ENCODE data around the gene ZSCAN12.
"Not testable (repeated sequence)": the region's sequence is repeated elsewhere in the genome, so short reads cannot be mapped to it uniquely, and the experiment has no call there.

The ZSCAN12 gene

GRCh38 chr6:28399350-28400121 lies at the start of gene ZSCAN12:
TSS of gene ZSCAN12 (minus strand) at chr6:28399747. CDS start at chr6:28398405, 1,342 bp downstream.
- peak; percentile 62 to 79 (median 71) for DNase-seq (ENCODE audit: low read depth in 2 of 3, low spot score in 2 of 3)

GRCh38 chr6:28449056-28449455 lies 49.5 kb upstream of the ZSCAN12 start:
- DNase-seq (ENCODE audit: low read depth in 2 of 3, low spot score in 2 of 3) = no peak

- not testable (repeated sequence) for DNase-seq (ENCODE audit: low read depth in 2 of 3, low spot score in 2 of 3)
Measured at GRCh38 chr6:28447512-28447906, 48.0 kb upstream of the ZSCAN12 start.

GRCh38 chr6:28446818-28447511 lies 47.4 kb upstream of the ZSCAN12 start:
- DNase-seq (ENCODE audit: low read depth in 2 of 3, low spot score in 2 of 3) = no peak

GRCh38 chr6:28444759-28445158 lies 45.2 kb upstream of the ZSCAN12 start:
- not testable (repeated sequence) for DNase-seq (ENCODE audit: low read depth in 2 of 3, low spot score in 2 of 3)

- DNase-seq (ENCODE audit: low read depth in 2 of 3, low spot score in 2 of 3) = peak; percentile 50 to 72 (median 71)
Measured at GRCh38 chr6:28443112-28443773, 43.7 kb upstream of the ZSCAN12 start, which contains the start of gene ZSCAN23. TSS of gene ZSCAN23 (minus strand) at chr6:28443491. CDS start at chr6:28436266, 7,225 bp downstream.

GRCh38 chr6:28442586-28442985 lies 43.0 kb upstream of the ZSCAN12 start:
- DNase-seq (ENCODE audit: low read depth in 2 of 3, low spot score in 2 of 3) = no peak

GRCh38 chr6:28436404-28436803 lies 36.9 kb upstream of the ZSCAN12 start:
- DNase-seq (ENCODE audit: low read depth in 2 of 3, low spot score in 2 of 3) = no peak

GRCh38 chr6:28433119-28433518 lies 33.6 kb upstream of the ZSCAN12 start:
- DNase-seq (ENCODE audit: low read depth in 2 of 3, low spot score in 2 of 3) = no peak

- DNase-seq (ENCODE audit: low read depth in 2 of 3, low spot score in 2 of 3) = no peak
Measured at GRCh38 chr6:28429781-28430180, 30.2 kb upstream of the ZSCAN12 start.

- no peak for DNase-seq (ENCODE audit: low read depth in 2 of 3, low spot score in 2 of 3)
Measured at GRCh38 chr6:28425944-28426541, 26.5 kb upstream of the ZSCAN12 start.

- no peak for DNase-seq (ENCODE audit: low read depth in 2 of 3, low spot score in 2 of 3)
Measured at GRCh38 chr6:28424163-28424562, 24.6 kb upstream of the ZSCAN12 start.

GRCh38 chr6:28423546-28423945 lies 24.0 kb upstream of the ZSCAN12 start:
- no peak for DNase-seq (ENCODE audit: low read depth in 2 of 3, low spot score in 2 of 3)

- DNase-seq (ENCODE audit: low read depth in 2 of 3, low spot score in 2 of 3) = no peak
Measured at GRCh38 chr6:28413681-28414080, 14.1 kb upstream of the ZSCAN12 start.

- no peak for DNase-seq (ENCODE audit: low read depth in 2 of 3, low spot score in 2 of 3)
Measured at GRCh38 chr6:28410767-28411166, 11.2 kb upstream of the ZSCAN12 start.

GRCh38 chr6:28408076-28408802 lies 8.7 kb upstream of the ZSCAN12 start:
- no peak for DNase-seq (ENCODE audit: low read depth in 2 of 3, low spot score in 2 of 3)

- no peak for DNase-seq (ENCODE audit: low read depth in 2 of 3, low spot score in 2 of 3)
Measured at GRCh38 chr6:28407401-28407800, 7.9 kb upstream of the ZSCAN12 start.

- not testable (repeated sequence) for DNase-seq (ENCODE audit: low read depth in 2 of 3, low spot score in 2 of 3)
Measured at GRCh38 chr6:28403923-28404322, 4.4 kb upstream of the ZSCAN12 start.

GRCh38 chr6:28402197-28402596 lies 2.6 kb upstream of the ZSCAN12 start:
- no peak for DNase-seq (ENCODE audit: low read depth in 2 of 3, low spot score in 2 of 3)

GRCh38 chr6:28401172-28401571 lies 1.6 kb upstream of the ZSCAN12 start:
- DNase-seq (ENCODE audit: low read depth in 2 of 3, low spot score in 2 of 3) = no peak

- no peak for DNase-seq (ENCODE audit: low read depth in 2 of 3, low spot score in 2 of 3)
Measured at GRCh38 chr6:28400122-28400451, 540 bp upstream of the ZSCAN12 start.
